Measurements from ENCODE around the gene MAFG. TPM values are rescaled to one million over a fixed set of nuclear protein-coding genes. Genes with fewer than 3 reads are reported as not detected.
A peak's percentile ranks its signal among the peaks of the same experiment; 100 is the strongest.

MAFG gene
- total and polyA plus RNA-seq, 2 of the 13 experiments (the other 11 are each of a cell fraction or from before 2014, with no cell fraction given) = 14.5 to 20.0 TPM

DNA sequence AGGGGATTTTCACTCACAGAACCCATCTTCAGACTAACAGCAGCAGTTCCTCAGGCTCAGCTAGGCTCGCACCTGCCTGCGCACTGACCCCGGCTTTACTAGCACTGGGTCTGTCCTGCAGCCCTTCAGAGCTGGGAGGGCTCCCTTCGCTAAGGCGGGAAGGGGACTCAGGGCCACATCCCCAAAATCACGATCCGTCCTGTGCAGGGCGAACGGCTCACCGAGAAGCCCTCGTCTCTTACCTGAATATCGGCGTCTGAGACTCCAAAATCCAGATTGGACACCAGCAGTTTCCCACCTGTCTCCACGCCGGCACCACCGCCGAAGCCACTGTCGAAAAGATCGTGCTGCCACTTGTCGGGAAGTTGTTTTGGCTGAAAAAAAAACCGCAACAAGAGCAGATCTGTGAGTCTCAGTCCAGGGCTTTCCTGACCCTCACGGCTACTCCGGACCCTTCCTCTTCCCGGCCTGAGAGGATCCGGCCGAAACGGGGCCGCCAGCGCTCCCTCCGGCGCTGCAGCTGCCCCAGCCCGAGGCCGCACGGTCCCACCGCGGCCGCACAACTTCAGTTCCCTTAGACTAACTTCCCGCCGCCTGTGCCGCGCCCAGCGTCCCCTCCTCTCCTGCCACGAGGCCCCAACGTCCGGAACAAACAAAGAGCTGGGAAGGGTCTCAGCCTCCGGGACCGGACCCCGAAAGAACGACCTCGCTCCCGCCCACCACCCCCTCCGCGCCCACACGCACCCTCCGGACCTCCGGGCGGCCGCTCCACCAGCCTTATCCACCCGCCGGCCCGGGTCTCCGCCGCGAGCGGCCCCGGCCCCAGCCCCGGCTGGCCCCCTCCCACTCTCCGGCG, 36.9 kb downstream of the MAFG start (continued):
- TF ChIP-seq, protein P1, sequence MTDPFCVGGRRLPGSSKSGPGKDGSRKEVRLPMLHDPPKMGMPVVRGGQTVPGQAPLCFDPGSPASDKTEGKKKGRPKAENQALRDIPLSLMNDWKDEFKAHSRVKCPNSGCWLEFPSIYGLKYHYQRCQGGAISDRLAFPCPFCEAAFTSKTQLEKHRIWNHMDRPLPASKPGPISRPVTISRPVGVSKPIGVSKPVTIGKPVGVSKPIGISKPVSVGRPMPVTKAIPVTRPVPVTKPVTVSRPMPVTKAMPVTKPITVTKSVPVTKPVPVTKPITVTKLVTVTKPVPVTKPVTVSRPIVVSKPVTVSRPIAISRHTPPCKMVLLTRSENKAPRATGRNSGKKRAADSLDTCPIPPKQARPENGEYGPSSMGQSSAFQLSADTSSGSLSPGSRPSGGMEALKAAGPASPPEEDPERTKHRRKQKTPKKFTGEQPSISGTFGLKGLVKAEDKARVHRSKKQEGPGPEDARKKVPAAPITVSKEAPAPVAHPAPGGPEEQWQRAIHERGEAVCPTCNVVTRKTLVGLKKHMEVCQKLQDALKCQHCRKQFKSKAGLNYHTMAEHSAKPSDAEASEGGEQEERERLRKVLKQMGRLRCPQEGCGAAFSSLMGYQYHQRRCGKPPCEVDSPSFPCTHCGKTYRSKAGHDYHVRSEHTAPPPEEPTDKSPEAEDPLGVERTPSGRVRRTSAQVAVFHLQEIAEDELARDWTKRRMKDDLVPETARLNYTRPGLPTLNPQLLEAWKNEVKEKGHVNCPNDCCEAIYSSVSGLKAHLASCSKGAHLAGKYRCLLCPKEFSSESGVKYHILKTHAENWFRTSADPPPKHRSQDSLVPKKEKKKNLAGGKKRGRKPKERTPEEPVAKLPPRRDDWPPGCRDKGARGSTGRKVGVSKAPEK (CRISPR knock-in tag; IDR thresholded peaks at IDR 0.05; ENCODE audit: borderline replicate concordance) = no peak
- no peak; the same call in 1 of the 2 replicates for TF ChIP-seq ZNF333 (CRISPR knock-in tag; IDR thresholded peaks at IDR 0.05; ENCODE audit: borderline replicate concordance)
- TF ChIP-seq ZNF747 (CRISPR knock-in tag; IDR thresholded peaks at IDR 0.05; ENCODE audit: borderline replicate concordance) = 0 out of 2 replicates have a peak, but pooled peaks have one; percentile 16
- TF ChIP-seq KMT2A (CRISPR knock-in tag; IDR thresholded peaks at IDR 0.05) = 0 out of 2 replicates have a peak, but pooled peaks have one; percentile 49
- no peak for TF ChIP-seq ARNT (IDR thresholded peaks at IDR 0.05)
- TF ChIP-seq PHF21A (CRISPR knock-in tag; IDR thresholded peaks at IDR 0.05) = no peak
- no peak for TF ChIP-seq ZSCAN29 (CRISPR knock-in tag; conservative IDR thresholded peaks at IDR 0.05)
- no peak for TF ChIP-seq HNF4G (IDR thresholded peaks at IDR 0.05; ENCODE audit: borderline replicate concordance, low read depth, low read length)
- TF ChIP-seq HNF4G (CRISPR knock-in tag; IDR thresholded peaks at IDR 0.05; ENCODE audit: borderline replicate concordance, low read depth) = no peak; the same call in 1 of the 2 replicates
- 0 out of 2 replicates have a peak, but pooled peaks have one; percentile 94 for TF ChIP-seq MZF1 (CRISPR knock-in tag; IDR thresholded peaks at IDR 0.05; ENCODE audit: borderline replicate concordance)
- TF ChIP-seq ZNF558 (CRISPR knock-in tag; IDR thresholded peaks at IDR 0.05; ENCODE audit: borderline replicate concordance) = no peak
- TF ChIP-seq ZNF646 (CRISPR knock-in tag; IDR thresholded peaks at IDR 0.05) = no peak
- no peak for TF ChIP-seq ZNF230 (CRISPR knock-in tag; IDR thresholded peaks at IDR 0.05)
- no peak for TF ChIP-seq GPN1 (CRISPR knock-in tag; IDR thresholded peaks at IDR 0.05; ENCODE audit: borderline replicate concordance)
- no peak for TF ChIP-seq ZNF607 (CRISPR knock-in tag; IDR thresholded peaks at IDR 0.05; ENCODE audit: borderline replicate concordance)
- no peak for TF ChIP-seq DRAP1 (CRISPR knock-in tag; IDR thresholded peaks at IDR 0.05)
- TF ChIP-seq HES4 (CRISPR knock-in tag; IDR thresholded peaks at IDR 0.05; ENCODE audit: borderline replicate concordance) = no peak

Measured in HepG2 (cell line).